Measurements from ENCODE around the gene ME3.
"Not testable (repeated sequence)": the region's sequence is repeated elsewhere in the genome, so short reads cannot be mapped to it uniquely, and the experiment has no call there.

The ME3 gene

GRCh38 chr11:86582898-86583297 is 89.5 kb downstream of the ME3 start:
- DNase-seq, result no peak

GRCh38 chr11:86580535-86580934 is 91.9 kb downstream of the ME3 start:
- DNase-seq, result no peak

- DNase-seq, result no peak
Observed at GRCh38 chr11:86579406-86579731, 93.0 kb downstream of the ME3 start.

- DNase-seq, result no peak
Observed at GRCh38 chr11:86578727-86579405, 93.5 kb downstream of the ME3 start.

GRCh38 chr11:86577644-86578636 is 94.5 kb downstream of the ME3 start:
- DNase-seq, result peak; percentile 92

GRCh38 chr11:86576946-86577624 is 95.3 kb downstream of the ME3 start:
- no peak for DNase-seq

GRCh38 chr11:86575927-86576326 is 96.5 kb downstream of the ME3 start:
- DNase-seq, result no peak

- DNase-seq, result peak; percentile 61
Observed at GRCh38 chr11:86575208-86575855, 97.1 kb downstream of the ME3 start.

- peak; percentile 79 for DNase-seq
Observed at GRCh38 chr11:86574493-86575207, 97.8 kb downstream of the ME3 start.

- no peak for DNase-seq
Observed at GRCh38 chr11:86571273-86571948, 101.0 kb downstream of the ME3 start.

- DNase-seq, result no peak
Observed at GRCh38 chr11:86570451-86570850, 102.0 kb downstream of the ME3 start.

- no peak for DNase-seq
Observed at GRCh38 chr11:86570020-86570419, 102.4 kb downstream of the ME3 start.

GRCh38 chr11:86569109-86569508 is 103.3 kb downstream of the ME3 start:
- DNase-seq, result no peak

GRCh38 chr11:86565801-86566312 is 106.6 kb downstream of the ME3 start:
- DNase-seq, result no peak

GRCh38 chr11:86565388-86565787 is 107.0 kb downstream of the ME3 start:
- no peak for DNase-seq

- not testable (repeated sequence) for DNase-seq
Observed at GRCh38 chr11:86562842-86563241, 109.6 kb downstream of the ME3 start.

GRCh38 chr11:86559311-86559945 is 113.0 kb downstream of the ME3 start:
- DNase-seq, result peak; percentile 94

- DNase-seq, result no peak
Observed at GRCh38 chr11:86558841-86559240, 113.6 kb downstream of the ME3 start.

GRCh38 chr11:86558207-86558606 is 114.2 kb downstream of the ME3 start:
- no peak for DNase-seq

GRCh38 chr11:86555866-86556265 is 116.5 kb downstream of the ME3 start:
- no peak for DNase-seq

- DNase-seq, result no peak
Observed at GRCh38 chr11:86555401-86555800, 117.0 kb downstream of the ME3 start.

Data from fibroblast of skin of scalp (primary cell).